HS-27A (cell line): ENCODE measurements around the gene BOLA1.
"Not testable (repeated sequence)": the region's sequence is repeated elsewhere in the genome, so short reads cannot be mapped to it uniquely, and the experiment has no call there.

Experiments used
- DNase-seq: peaks from one replicate; pipeline ENCODE4 v3.0.0-alpha.2; 2012; ENCODE audit warnings: low read depth, missing footprints

Gene BOLA1

GRCh38 chr1:149931212-149931790, 31.9 kb downstream of the BOLA1 start:
- DNase-seq = no peak

- no peak for DNase-seq
These were observed 33.1 kb downstream of the BOLA1 start for GRCh38 chr1:149932474-149932873.

GRCh38 chr1:149933208-149933607, 33.8 kb downstream of the BOLA1 start:
- no peak for DNase-seq

- DNase-seq = no peak
These were observed 35.0 kb downstream of the BOLA1 start for GRCh38 chr1:149934356-149934755.

GRCh38 chr1:149936170-149936991, 37.0 kb downstream of the BOLA1 start, which contains the start of gene MTMR11:
Gene MTMR11, minus strand, starts transcription at chr1:149936879. Its CDS starts 232 bp downstream, at chr1:149936647.
- no peak for DNase-seq

- DNase-seq = no peak
These were observed 37.8 kb downstream of the BOLA1 start for GRCh38 chr1:149936992-149937705.

- DNase-seq = no peak
These were observed 38.4 kb downstream of the BOLA1 start for GRCh38 chr1:149937759-149938158.

- DNase-seq = not testable (repeated sequence)
These were observed 39.3 kb downstream of the BOLA1 start for GRCh38 chr1:149938668-149939003.

GRCh38 chr1:149940427-149940826, 41.1 kb downstream of the BOLA1 start:
- DNase-seq = no peak

GRCh38 chr1:149942207-149942606, 42.8 kb downstream of the BOLA1 start:
- no peak for DNase-seq

GRCh38 chr1:149942885-149943284, 43.5 kb downstream of the BOLA1 start:
- DNase-seq = no peak

GRCh38 chr1:149945206-149945605, 45.8 kb downstream of the BOLA1 start:
- DNase-seq = no peak

GRCh38 chr1:149949911-149950310, 50.5 kb downstream of the BOLA1 start:
- DNase-seq = no peak
